ENCODE results near the gene EPHA2.

GRCh38 chr1:16139473-16139962 is 16.4 kb downstream of the EPHA2 start:
- TF ChIP-seq, protein P1, sequence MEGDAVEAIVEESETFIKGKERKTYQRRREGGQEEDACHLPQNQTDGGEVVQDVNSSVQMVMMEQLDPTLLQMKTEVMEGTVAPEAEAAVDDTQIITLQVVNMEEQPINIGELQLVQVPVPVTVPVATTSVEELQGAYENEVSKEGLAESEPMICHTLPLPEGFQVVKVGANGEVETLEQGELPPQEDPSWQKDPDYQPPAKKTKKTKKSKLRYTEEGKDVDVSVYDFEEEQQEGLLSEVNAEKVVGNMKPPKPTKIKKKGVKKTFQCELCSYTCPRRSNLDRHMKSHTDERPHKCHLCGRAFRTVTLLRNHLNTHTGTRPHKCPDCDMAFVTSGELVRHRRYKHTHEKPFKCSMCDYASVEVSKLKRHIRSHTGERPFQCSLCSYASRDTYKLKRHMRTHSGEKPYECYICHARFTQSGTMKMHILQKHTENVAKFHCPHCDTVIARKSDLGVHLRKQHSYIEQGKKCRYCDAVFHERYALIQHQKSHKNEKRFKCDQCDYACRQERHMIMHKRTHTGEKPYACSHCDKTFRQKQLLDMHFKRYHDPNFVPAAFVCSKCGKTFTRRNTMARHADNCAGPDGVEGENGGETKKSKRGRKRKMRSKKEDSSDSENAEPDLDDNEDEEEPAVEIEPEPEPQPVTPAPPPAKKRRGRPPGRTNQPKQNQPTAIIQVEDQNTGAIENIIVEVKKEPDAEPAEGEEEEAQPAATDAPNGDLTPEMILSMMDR (IDR thresholded peaks at IDR 0.05), result no peak
- TF ChIP-seq ZFX (IDR thresholded peaks at IDR 0.05; ENCODE audit: borderline replicate concordance), result no peak
